GM19328 (cell line): ENCODE results near the gene SPSB1.

Experiments
- ATAC-seq: cut with Tn5 transposase; IDR thresholded peaks from one replicate; pipeline ENCODE4 v1.9.1; 2021; ENCODE audit warnings: mild to moderate bottlenecking, moderate library complexity; ENCODE audit not compliant: unreplicated experiment

The SPSB1 gene

GRCh38 chr1:9361630-9362260, 69.1 kb downstream of the SPSB1 start:
- ATAC-seq = no peak

- no peak for ATAC-seq
Measured at GRCh38 chr1:9362488-9362887, 69.8 kb downstream of the SPSB1 start.

- ATAC-seq = no peak
Measured at GRCh38 chr1:9363061-9363471, 70.4 kb downstream of the SPSB1 start.

- no peak for ATAC-seq
Measured at GRCh38 chr1:9366298-9366697, 73.6 kb downstream of the SPSB1 start.

GRCh38 chr1:9366943-9367780, 74.5 kb downstream of the SPSB1 start:
- no peak for ATAC-seq

- ATAC-seq = no peak
Measured at GRCh38 chr1:9367806-9368205, 75.1 kb downstream of the SPSB1 start.

GRCh38 chr1:9368356-9368755, 75.7 kb downstream of the SPSB1 start:
- no peak for ATAC-seq

GRCh38 chr1:9369964-9370788, 77.5 kb downstream of the SPSB1 start:
- ATAC-seq = no peak

- no peak for ATAC-seq
Measured at GRCh38 chr1:9371391-9371935, 78.8 kb downstream of the SPSB1 start.

GRCh38 chr1:9371951-9372350, 79.3 kb downstream of the SPSB1 start:
- no peak for ATAC-seq

GRCh38 chr1:9373619-9374018, 80.9 kb downstream of the SPSB1 start:
- ATAC-seq = no peak

GRCh38 chr1:9374748-9375341, 82.2 kb downstream of the SPSB1 start:
- ATAC-seq = no peak

- no peak for ATAC-seq
Measured at GRCh38 chr1:9375912-9376311, 83.2 kb downstream of the SPSB1 start.

GRCh38 chr1:9376430-9376829, 83.7 kb downstream of the SPSB1 start:
- ATAC-seq = no peak

- no peak for ATAC-seq
Measured at GRCh38 chr1:9376886-9377333, 84.2 kb downstream of the SPSB1 start.

GRCh38 chr1:9378801-9379200, 86.1 kb downstream of the SPSB1 start:
- ATAC-seq = no peak

GRCh38 chr1:9380711-9381110, 88.0 kb downstream of the SPSB1 start:
- ATAC-seq = no peak

GRCh38 chr1:9382643-9383491, 90.2 kb downstream of the SPSB1 start:
- no peak for ATAC-seq

- ATAC-seq = no peak
Measured at GRCh38 chr1:9384128-9384527, 91.4 kb downstream of the SPSB1 start.

- ATAC-seq = no peak
Measured at GRCh38 chr1:9384751-9385245, 92.1 kb downstream of the SPSB1 start.
